ENCODE data around the gene SERPINI2.
"Not testable (repeated sequence)": the region's sequence is repeated elsewhere in the genome, so short reads cannot be mapped to it uniquely, and the experiment has no call there.

DNA sequence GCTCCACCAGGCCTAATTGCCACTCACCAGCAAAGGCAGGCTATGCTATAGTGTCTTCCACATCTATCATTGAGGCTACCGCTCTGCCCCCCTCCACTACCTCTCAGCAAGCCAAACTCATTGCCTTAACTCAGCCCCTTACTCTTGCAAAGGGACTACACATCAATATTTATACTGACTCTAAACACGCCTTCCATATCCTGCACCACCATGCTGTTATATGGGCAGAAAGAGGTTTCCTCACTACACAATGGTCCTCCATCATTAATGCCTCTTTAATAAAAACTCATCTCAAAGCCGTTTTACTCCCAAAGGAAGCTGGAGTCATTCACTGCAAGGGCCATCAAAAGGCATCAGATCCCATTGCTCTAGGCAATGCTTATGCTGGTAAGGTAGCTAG lies 46.9 kb downstream of the SERPINI2 start:
- not testable (repeated sequence) for TF ChIP-seq IRF2 (CRISPR knock-in tag; IDR thresholded peaks at IDR 0.05); FIP1L1 (IDR thresholded peaks at IDR 0.05; ENCODE audit: borderline replicate concordance, insufficient read depth, low read depth, low read length); REST (IDR thresholded peaks at IDR 0.05; ENCODE audit: borderline replicate concordance in 1 of 2, low read depth in 1 of 2, low read length in 2 of 2); U2AF1 (optimal IDR thresholded peaks at IDR 0.05; ENCODE audit: low read depth, low read length); ZNF263 (CRISPR knock-in tag; IDR thresholded peaks at IDR 0.05); ELF4 (CRISPR knock-in tag; IDR thresholded peaks at IDR 0.05; ENCODE audit: borderline replicate concordance); FOSL1 (CRISPR knock-in tag; IDR thresholded peaks at IDR 0.05; ENCODE audit: borderline replicate concordance); KLF13 (CRISPR knock-in tag; IDR thresholded peaks at IDR 0.05); FOXJ3 (CRISPR knock-in tag; IDR thresholded peaks at IDR 0.05; ENCODE audit: borderline replicate concordance); CERS6 (CRISPR knock-in tag; IDR thresholded peaks at IDR 0.05)
- TF ChIP-seq, protein P1, sequence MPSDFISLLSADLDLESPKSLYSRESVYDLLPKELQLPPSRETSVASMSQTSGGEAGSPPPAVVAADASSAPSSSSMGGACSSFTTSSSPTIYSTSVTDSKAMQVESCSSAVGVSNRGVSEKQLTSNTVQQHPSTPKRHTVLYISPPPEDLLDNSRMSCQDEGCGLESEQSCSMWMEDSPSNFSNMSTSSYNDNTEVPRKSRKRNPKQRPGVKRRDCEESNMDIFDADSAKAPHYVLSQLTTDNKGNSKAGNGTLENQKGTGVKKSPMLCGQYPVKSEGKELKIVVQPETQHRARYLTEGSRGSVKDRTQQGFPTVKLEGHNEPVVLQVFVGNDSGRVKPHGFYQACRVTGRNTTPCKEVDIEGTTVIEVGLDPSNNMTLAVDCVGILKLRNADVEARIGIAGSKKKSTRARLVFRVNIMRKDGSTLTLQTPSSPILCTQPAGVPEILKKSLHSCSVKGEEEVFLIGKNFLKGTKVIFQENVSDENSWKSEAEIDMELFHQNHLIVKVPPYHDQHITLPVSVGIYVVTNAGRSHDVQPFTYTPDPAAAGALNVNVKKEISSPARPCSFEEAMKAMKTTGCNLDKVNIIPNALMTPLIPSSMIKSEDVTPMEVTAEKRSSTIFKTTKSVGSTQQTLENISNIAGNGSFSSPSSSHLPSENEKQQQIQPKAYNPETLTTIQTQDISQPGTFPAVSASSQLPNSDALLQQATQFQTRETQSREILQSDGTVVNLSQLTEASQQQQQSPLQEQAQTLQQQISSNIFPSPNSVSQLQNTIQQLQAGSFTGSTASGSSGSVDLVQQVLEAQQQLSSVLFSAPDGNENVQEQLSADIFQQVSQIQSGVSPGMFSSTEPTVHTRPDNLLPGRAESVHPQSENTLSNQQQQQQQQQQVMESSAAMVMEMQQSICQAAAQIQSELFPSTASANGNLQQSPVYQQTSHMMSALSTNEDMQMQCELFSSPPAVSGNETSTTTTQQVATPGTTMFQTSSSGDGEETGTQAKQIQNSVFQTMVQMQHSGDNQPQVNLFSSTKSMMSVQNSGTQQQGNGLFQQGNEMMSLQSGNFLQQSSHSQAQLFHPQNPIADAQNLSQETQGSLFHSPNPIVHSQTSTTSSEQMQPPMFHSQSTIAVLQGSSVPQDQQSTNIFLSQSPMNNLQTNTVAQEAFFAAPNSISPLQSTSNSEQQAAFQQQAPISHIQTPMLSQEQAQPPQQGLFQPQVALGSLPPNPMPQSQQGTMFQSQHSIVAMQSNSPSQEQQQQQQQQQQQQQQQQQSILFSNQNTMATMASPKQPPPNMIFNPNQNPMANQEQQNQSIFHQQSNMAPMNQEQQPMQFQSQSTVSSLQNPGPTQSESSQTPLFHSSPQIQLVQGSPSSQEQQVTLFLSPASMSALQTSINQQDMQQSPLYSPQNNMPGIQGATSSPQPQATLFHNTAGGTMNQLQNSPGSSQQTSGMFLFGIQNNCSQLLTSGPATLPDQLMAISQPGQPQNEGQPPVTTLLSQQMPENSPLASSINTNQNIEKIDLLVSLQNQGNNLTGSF (CRISPR knock-in tag; IDR thresholded peaks at IDR 0.05): not testable (repeated sequence)
